Measurements from ENCODE around the gene TUSC2. TPM values are rescaled to one million over a fixed set of nuclear protein-coding genes. Genes with fewer than 3 reads are reported as not detected.

The TUSC2 gene
- total RNA-seq, 1 experiment from 2014 or later, result 29.2 TPM

DNA sequence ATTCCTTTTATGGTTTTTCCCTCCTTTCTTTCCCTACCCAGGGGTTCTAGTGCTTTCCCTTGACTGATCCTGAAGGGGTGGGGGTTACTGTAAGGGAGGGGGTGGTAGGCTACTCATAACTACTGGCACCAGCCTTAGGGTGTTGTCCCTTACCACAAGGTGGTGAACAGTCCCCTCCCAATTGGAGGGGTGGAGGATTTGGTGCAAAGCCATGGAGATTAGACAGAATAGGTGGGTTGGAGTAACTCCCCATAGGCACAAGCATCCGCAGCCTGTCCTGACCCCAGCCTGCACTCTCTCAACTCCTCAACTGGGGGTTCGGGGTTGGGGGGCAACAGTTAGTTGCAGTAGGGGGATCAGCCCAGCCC is 2.9 kb downstream of the TUSC2 start:
- Mint-ChIP-seq H3K27ac (ENCODE audit: unreplicated experiment) (no peak overlapping the region), H3K27me3 (ENCODE audit: unreplicated experiment) (no peaks in the 10 kb centered on the region), H3K36me3 (ENCODE audit: insufficient read depth, unreplicated experiment) (peaks cover 45% of the 10 kb centered on the region), H3K4me3 (ENCODE audit: low read depth, unreplicated experiment) (no peak overlapping the region), H3K4me1 (ENCODE audit: low read depth, unreplicated experiment) (no peaks in the 10 kb centered on the region), H3K9me3 (ENCODE audit: low read depth, unreplicated experiment) (no peaks in the 10 kb centered on the region)
- intact Hi-C loops (cut with micrococcal nuclease; ENCODE audit: unreplicated experiment), result loop anchor here (10.0 kb wide), 1 partner anchor 50 kb away; the partner anchor contains the start of gene LSMEM2
- BruUV-seq (replicated peaks), result no TSS peak
- CTCF ChIA-PET, result interaction anchor here (1.0 to 1.6 kb wide), 2 partner anchors 22 to 26 kb away, joined by 4 to 7 read pairs; partner anchors contain the start of genes HYAL1, HYAL3 and NAA80
- TF ChIP-seq CTCF (IDR thresholded peaks at IDR 0.05; ENCODE audit: unreplicated experiment), result no peak
- no peak for DNase-seq

DNA sequence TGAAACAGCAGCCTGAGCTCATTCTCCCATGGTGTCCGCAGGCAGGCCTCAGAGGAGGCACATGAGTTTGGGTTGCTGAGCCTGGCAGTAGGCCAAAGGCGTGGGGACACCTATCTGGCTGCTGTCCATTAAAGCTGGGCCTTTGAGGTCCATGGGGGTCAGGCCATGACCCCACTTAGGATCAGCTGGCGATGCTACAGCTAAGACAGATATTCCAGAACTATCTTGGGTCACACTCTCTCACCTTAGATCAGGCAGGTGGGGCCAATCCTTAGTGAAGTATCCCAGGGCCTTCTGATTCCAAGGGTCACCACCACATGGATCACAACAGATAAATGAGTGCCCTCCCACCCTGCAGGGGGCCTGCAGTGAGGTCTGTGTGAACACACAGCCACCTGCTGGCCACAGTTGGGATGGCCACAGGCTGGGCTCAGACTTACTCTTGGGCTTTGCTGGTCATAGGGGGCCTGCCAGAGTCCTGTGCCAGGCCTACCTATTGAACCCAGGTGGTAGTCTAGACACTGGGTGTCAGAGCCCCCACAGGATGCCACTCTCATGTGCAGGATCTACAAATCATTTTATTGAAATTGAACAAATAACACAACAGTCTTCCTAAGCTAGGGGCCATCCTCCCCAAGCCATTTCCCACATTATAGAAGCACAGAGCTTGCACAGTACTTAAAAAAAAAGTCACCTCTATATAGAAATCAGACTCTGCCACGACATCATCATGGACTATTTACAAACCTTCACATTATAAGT is 3.5 kb downstream of the TUSC2 start:
- Mint-ChIP-seq H3K27me3 (ENCODE audit: unreplicated experiment) (no peaks in the 10 kb centered on the region), H3K27ac (ENCODE audit: unreplicated experiment) (no peak overlapping the region), H3K9me3 (ENCODE audit: low read depth, unreplicated experiment) (no peaks in the 10 kb centered on the region), H3K36me3 (ENCODE audit: insufficient read depth, unreplicated experiment) (peaks cover 44% of the 10 kb centered on the region), H3K4me1 (ENCODE audit: low read depth, unreplicated experiment) (no peaks in the 10 kb centered on the region), H3K4me3 (ENCODE audit: low read depth, unreplicated experiment) (no peak overlapping the region)
- CTCF ChIA-PET, result interaction anchor here (0.7 to 1.6 kb wide), 5 partner anchors 11 to 64 kb away, joined by 4 to 7 read pairs (median 4); partner anchors contain the start of genes HYAL1, HYAL3 and NAA80
- BruUV-seq (replicated peaks), result no TSS peak
- intact Hi-C loops (cut with micrococcal nuclease; ENCODE audit: unreplicated experiment), result loop anchor here (10.0 kb wide), 1 partner anchor 50 kb away; the partner anchor contains the start of gene LSMEM2
- peak; percentile 89 for TF ChIP-seq CTCF (IDR thresholded peaks at IDR 0.05; ENCODE audit: unreplicated experiment)
- DNase-seq, result peak; percentile 79

GRCh38 chr3:50323614-50324199 is 4.3 kb downstream of the TUSC2 start:
- no peak for DNase-seq

More at GRCh38 chr3:50323614-50324199, 4.3 kb downstream of the TUSC2 start:
- no peak for TF ChIP-seq CTCF (IDR thresholded peaks at IDR 0.05; ENCODE audit: unreplicated experiment)
- Mint-ChIP-seq H3K9me3 (ENCODE audit: low read depth, unreplicated experiment) (no peaks in the 10 kb centered on the region), H3K4me1 (ENCODE audit: low read depth, unreplicated experiment) (no peaks in the 10 kb centered on the region), H3K4me3 (ENCODE audit: low read depth, unreplicated experiment) (no peak overlapping the region), H3K27ac (ENCODE audit: unreplicated experiment) (no peak overlapping the region), H3K27me3 (ENCODE audit: unreplicated experiment) (no peaks in the 10 kb centered on the region), H3K36me3 (ENCODE audit: insufficient read depth, unreplicated experiment) (peaks cover 43% of the 10 kb centered on the region)
- intact Hi-C loops (cut with micrococcal nuclease; ENCODE audit: unreplicated experiment), result loop anchor here (10.0 kb wide), 1 partner anchor 49 kb away; the partner anchor contains the start of gene LSMEM2
- BruUV-seq (replicated peaks), result no TSS peak
- CTCF ChIA-PET, result interaction anchor here (0.7 to 1.6 kb wide), 4 partner anchors 12 to 64 kb away, joined by 4 to 7 read pairs (median 4); partner anchors contain the start of gene HYAL1

All from Calu3 (cell line).